GM12872 (cell line): ENCODE data around the gene GPC1.

Experiments used
- CTCF ChIP-seq: IDR thresholded peaks from 3 replicates; pipeline ENCODE4 v1.5.1; 2011; ENCODE audit warnings: low read depth, mild to moderate bottlenecking, low read length, moderate library complexity; ENCODE audit not compliant: insufficient read depth

The GPC1 gene

GRCh38 chr2:240514631-240515030 lies 79.2 kb downstream of the GPC1 start:
- no peak for TF ChIP-seq CTCF

GRCh38 chr2:240517342-240517741 lies 81.9 kb downstream of the GPC1 start:
- no peak for TF ChIP-seq CTCF
